Uterus (tissue), 2 donors: ENCODE measurements around the gene CAB39.

Experiments
- CTCF ChIP-seq, 4 experiments: fragments of 200-600 bp in 2 of 4; fragments of 450-650 bp in 2 of 4; sonication (generic) in 2 of 4; IDR thresholded peaks; one replicate each; pipeline ENCODE4 v1.5.1; 2016 to 2019; ENCODE audit warnings: antibody characterized with exemption in 4 of 4, mild to moderate bottlenecking in 2 of 4, moderate library complexity in 1 of 4
- POLR2A ChIP-seq, 2 donors: fragments of 450-650 bp; IDR thresholded peaks; one replicate each; pipeline ENCODE4 v1.6.1; 2016; ENCODE audit warnings: antibody characterized with exemption in 2 of 2, mild to moderate bottlenecking in 1 of 2, moderate library complexity in 1 of 2

DNA sequence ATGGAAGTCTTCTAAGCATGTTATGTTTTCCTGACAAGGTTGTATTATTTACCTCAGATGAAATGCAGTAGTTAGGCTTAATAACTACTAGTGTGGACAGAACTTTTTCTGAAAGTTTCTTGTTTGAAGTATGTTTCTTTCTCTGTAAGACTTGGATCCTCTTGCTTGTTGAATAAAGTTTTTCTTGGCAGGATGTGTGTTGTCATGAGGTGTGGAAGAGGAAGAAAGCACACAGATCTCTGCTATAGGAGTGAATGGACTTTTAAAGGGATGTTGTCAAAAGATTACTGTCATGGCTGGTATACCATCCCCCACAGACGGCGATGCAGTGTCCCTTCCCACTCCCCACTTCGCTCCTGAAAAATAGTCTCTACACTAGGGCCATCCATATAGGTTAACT is 2.6 kb downstream of the CAB39 start:
- TF ChIP-seq POLR2A (IDR thresholded peaks at IDR 0.05), result no peak
- TF ChIP-seq CTCF (IDR thresholded peaks at IDR 0.05), result no peak
